Activated T-helper 1 cell treated with anti-CD3 and anti-CD28 coated beads, Interleukin-12 subunit alpha, Interleukin-12 subunit beta, Interleukin-2, Interleukin-4 antibody, amounts not matched to agents 30 ng/mL and 10 ng/mL and 1 ng/mL, durations not matched to agents 14 hours and 24 hours and 36 hours (primary cell): ENCODE results near the gene SLK. TPM values are rescaled to one million over a fixed set of nuclear protein-coding genes. Genes with fewer than 3 reads are reported as not detected.

Experiments used
- DNase-seq: peaks from one replicate; pipeline ENCODE4 v3.0.0; 2021; ENCODE audit warnings: low spot score
- H3K27ac Mint-ChIP-seq: one replicate; pipeline ENCODE4 v1.8.0; 2021; ENCODE audit warnings: mild to moderate bottlenecking, mixed read lengths
- H3K27me3 Mint-ChIP-seq: one replicate; pipeline ENCODE4 v1.8.0; 2022; ENCODE audit warnings: mild to moderate bottlenecking, moderate library complexity, mixed read lengths; ENCODE audit not compliant: insufficient read depth
- H3K36me3 Mint-ChIP-seq: one replicate; pipeline ENCODE4 v1.8.0; 2021; ENCODE audit warnings: low read depth, mixed read lengths
- H3K4me1 Mint-ChIP-seq: one replicate; pipeline ENCODE4 v1.8.0; 2021; ENCODE audit warnings: low read depth, mixed read lengths
- H3K4me3 Mint-ChIP-seq: one replicate; pipeline ENCODE4 v1.8.0; 2021; ENCODE audit warnings: mild to moderate bottlenecking, moderate library complexity, mixed read lengths
- H3K9me3 Mint-ChIP-seq: one replicate; pipeline ENCODE4 v1.8.0; 2021; ENCODE audit warnings: mixed read lengths
- intact Hi-C: fragments of 100-400 bp; cut with micrococcal nuclease; formaldehyde crosslinking; loops from one replicate; pipeline ENCODE4 v1.15.1; 2024
- total RNA-seq: library from RNA; stranded (reverse); gene quantifications from 2 replicates; pipeline ENCODE4 v1.2.3, GENCODE V29; 2022

The SLK gene
- total RNA-seq, 1 donor from 2014 or later, result 27.1 TPM

DNA sequence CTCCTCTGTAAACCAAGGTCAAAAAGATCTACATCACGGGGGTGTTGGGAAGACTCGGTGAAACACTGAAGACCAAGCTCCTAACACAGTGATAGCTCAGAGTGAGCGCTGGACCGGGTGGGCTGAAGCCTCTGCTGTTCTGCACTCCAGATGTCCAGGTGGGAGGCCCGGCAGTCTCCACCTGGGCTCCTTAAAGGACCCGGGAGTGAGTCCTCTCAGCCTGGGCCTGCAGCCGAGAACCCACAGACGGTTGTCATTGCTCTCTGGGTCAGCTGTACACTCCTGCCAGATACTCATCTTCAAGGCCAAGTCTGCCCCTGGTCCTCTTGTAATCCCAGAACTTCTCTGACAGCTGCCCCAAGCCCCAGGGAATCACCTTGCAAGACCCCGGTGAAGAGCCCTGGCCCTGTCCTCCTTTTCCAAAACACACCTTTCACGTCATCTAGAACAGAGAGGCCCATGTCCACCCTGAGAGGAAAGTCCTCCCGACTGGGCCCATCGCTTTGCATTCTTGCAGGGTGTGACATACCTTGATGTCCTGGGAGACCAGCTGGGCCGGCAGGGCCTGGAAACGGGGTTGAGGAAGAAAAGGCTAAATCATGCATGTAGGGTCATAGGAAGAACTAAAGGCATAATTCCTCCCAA is 75.1 kb downstream of the SLK start:
- intact Hi-C loops, result loop anchor here (10.0 kb wide), 1 partner anchor 163 kb away; no protein-coding TSS in a partner anchor
- DNase-seq, result no peak
- Mint-ChIP-seq H3K9me3 (no peaks in the 10 kb centered on the region), H3K4me3 (no peak overlapping the region), H3K27me3 (peaks cover 4% of the 10 kb centered on the region), H3K27ac (no peak overlapping the region), H3K4me1 (no peaks in the 10 kb centered on the region), H3K36me3 (no peaks in the 10 kb centered on the region)

GRCh38 chr10:104043185-104043830 is 76.4 kb downstream of the SLK start:
- no peak for DNase-seq
- Mint-ChIP-seq H3K4me1 (no peaks in the 10 kb centered on the region), H3K36me3 (no peaks in the 10 kb centered on the region), H3K27ac (no peak overlapping the region), H3K4me3 (no peak overlapping the region), H3K9me3 (no peaks in the 10 kb centered on the region), H3K27me3 (peaks cover 5% of the 10 kb centered on the region)
- intact Hi-C loops, result loop anchor here (10.0 kb wide), 1 partner anchor 161 kb away; no protein-coding TSS in a partner anchor

DNA sequence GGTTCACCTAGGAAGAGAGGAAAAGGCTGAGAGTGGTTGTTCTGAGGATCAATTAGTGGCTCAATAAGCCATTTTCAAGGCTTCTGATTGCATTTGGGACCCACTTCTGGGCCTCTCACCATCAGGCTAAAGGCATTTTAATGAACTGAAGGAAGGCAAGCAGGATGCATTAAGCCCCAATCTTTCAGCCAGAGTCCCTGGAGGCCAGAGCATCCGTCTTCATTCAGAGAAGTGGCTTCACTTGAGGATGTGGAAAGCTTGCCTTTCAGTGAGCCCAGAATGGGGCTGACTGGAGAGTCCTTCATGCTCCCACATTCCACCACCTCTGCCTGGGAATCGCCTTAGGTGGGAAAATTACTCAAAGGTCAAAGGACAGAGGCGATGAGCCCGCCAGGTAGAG is 76.9 kb downstream of the SLK start:
- DNase-seq, result no peak
- Mint-ChIP-seq H3K36me3 (no peaks in the 10 kb centered on the region), H3K4me1 (no peaks in the 10 kb centered on the region), H3K27ac (no peak overlapping the region), H3K4me3 (no peak overlapping the region), H3K27me3 (peaks cover 8% of the 10 kb centered on the region), H3K9me3 (no peaks in the 10 kb centered on the region)
- intact Hi-C loops, result loop anchor here (10.0 kb wide), 1 partner anchor 161 kb away; no protein-coding TSS in a partner anchor

- Mint-ChIP-seq H3K4me1 (no peaks in the 10 kb centered on the region), H3K36me3 (no peaks in the 10 kb centered on the region), H3K9me3 (no peaks in the 10 kb centered on the region), H3K27ac (no peak overlapping the region), H3K27me3 (peaks cover 8% of the 10 kb centered on the region), H3K4me3 (no peak overlapping the region)
- DNase-seq, result no peak
- intact Hi-C loops, result loop anchor here (10.0 kb wide), 1 partner anchor 159 kb away; no protein-coding TSS in a partner anchor
Measured at GRCh38 chr10:104045151-104046089, 78.5 kb downstream of the SLK start.

DNA sequence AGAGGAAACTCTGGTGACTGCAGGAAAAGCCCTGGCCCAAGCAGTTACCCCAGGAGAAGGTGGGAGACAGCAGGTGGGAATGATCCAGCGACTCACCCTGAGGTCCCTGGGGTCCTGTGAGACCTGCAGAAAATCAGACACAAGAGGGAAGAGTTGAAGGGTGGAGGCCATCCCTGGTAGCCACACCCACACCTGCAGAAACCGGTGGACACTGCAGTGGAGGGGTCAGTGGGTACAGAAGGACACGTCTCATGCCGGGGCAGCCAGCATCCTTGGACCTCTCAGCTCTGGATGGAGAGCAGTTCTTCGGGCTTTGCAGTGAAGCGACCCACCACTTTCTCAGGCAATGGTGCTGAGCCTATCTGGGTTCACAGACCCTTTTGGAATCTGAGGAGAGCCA is 79.7 kb downstream of the SLK start:
- no peak overlapping the region for H3K27ac Mint-ChIP-seq
- intact Hi-C loops, result loop anchor here (10.0 kb wide), 1 partner anchor 158 kb away; no protein-coding TSS in a partner anchor
- no peaks in the 10 kb centered on the region for H3K36me3 Mint-ChIP-seq
- no peaks in the 10 kb centered on the region for H3K9me3 Mint-ChIP-seq
- no peak for DNase-seq
- peaks cover 8% of the 10 kb centered on the region for H3K27me3 Mint-ChIP-seq
- H3K4me1 Mint-ChIP-seq, result no peaks in the 10 kb centered on the region
- H3K4me3 Mint-ChIP-seq, result no peak overlapping the region

GRCh38 chr10:104049504-104050250 is 82.7 kb downstream of the SLK start:
- intact Hi-C loops, result loop anchor here (10.0 kb wide), 1 partner anchor 155 kb away; no protein-coding TSS in a partner anchor
- no peak for DNase-seq
- peaks cover 5% of the 10 kb centered on the region for H3K27me3 Mint-ChIP-seq
- no peaks in the 10 kb centered on the region for H3K9me3 Mint-ChIP-seq
- no peaks in the 10 kb centered on the region for H3K4me1 Mint-ChIP-seq
- H3K27ac Mint-ChIP-seq, result no peak overlapping the region
- H3K4me3 Mint-ChIP-seq, result no peak overlapping the region
- no peaks in the 10 kb centered on the region for H3K36me3 Mint-ChIP-seq

DNA sequence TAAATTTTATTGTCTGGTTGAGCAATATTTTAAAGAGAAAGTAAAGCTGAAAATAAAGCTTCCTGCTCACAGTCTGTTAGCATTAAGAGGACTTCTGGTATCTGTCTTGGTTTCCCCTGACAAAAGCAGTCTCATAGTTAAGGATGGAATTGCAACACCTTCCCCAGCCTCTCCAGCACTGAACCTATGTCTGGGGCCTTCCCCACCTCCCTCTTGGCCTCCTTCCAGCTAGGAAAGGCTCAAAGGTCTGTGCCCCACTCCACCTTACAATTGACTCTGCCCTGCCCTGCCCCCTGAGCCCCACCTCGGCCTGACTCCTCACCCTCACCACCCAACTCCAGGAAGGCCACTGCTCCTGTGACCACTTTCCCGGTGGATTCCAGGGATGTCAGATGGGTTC is 85.5 kb downstream of the SLK start:
- Mint-ChIP-seq H3K4me1 (no peaks in the 10 kb centered on the region), H3K27me3 (peaks cover 4% of the 10 kb centered on the region)
- intact Hi-C loops, result no loop called here

DNA sequence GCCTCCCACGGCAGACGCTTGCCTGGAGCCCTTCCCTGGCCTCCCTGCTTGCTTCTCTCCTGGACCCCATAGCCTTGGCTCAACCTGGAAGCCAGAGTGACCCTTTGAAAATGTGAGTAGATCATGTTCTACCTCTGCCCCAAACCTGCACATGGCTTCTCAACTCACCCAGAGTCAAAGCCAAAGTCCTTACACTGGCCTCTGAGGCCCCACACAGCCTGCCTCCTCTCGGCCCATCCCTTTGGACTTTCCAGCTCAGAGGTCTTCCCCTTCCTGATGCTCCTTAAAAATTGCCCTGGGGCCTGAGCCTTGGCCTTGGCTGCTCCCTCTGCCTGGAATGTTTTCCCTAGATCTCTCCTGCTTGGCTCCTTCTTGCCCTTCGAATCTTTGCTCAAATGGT is 86.3 kb downstream of the SLK start:
- intact Hi-C loops, result no loop called here
- Mint-ChIP-seq H3K9me3 (no peaks in the 10 kb centered on the region), H3K27ac (no peak overlapping the region)

More for the DNA sequence above, 85.5 kb downstream of the SLK start:
- no peak for DNase-seq
- Mint-ChIP-seq H3K27ac (no peak overlapping the region), H3K9me3 (no peaks in the 10 kb centered on the region), H3K36me3 (no peaks in the 10 kb centered on the region), H3K4me3 (no peak overlapping the region)

GRCh38 chr10:104054430-104054829 is 87.5 kb downstream of the SLK start:
- Mint-ChIP-seq H3K9me3 (no peaks in the 10 kb centered on the region), H3K27me3 (no peaks in the 10 kb centered on the region), H3K36me3 (no peaks in the 10 kb centered on the region), H3K4me1 (no peaks in the 10 kb centered on the region), H3K27ac (no peak overlapping the region), H3K4me3 (no peak overlapping the region)
- intact Hi-C loops, result no loop called here
- no peak for DNase-seq

More for the DNA sequence above, 86.3 kb downstream of the SLK start:
- Mint-ChIP-seq H3K27me3 (peaks cover 4% of the 10 kb centered on the region), H3K4me1 (no peaks in the 10 kb centered on the region), H3K36me3 (no peaks in the 10 kb centered on the region), H3K4me3 (no peak overlapping the region)
- no peak for DNase-seq

DNA sequence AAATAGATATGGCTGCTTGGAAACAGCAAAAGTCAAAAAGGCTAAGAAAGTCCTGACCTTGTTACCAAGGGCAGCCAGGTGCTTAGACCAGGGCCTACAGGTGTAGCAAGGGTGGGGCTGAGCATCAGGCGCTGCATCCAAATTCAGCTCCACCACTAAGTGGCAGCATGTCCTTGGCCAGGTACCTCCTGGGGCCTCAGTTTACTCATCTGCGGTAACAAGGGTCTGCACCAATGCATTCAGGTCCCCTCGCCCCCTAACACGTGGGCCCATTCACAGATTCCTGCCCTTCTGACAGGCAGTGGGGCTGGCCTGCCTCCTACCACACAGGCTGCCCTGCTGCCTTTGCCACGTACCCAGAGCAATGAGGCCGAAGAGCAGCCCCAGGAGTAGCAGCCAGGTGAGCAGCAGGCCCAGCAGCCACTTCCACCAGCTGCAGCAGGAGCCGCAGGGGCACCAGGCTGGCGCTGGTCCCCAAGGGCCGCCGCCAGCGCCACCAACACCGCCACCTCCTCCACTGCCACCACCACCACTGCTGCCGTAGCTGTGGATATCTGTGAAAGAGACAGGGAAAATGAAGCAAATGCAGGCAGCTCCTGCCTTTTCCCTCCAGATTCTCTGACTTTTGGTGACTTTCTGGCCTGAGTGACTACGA is 89.8 kb downstream of the SLK start:
- H3K27ac Mint-ChIP-seq, result no peak overlapping the region
- no peaks in the 10 kb centered on the region for H3K36me3 Mint-ChIP-seq
- intact Hi-C loops, result no loop called here
- no peak for DNase-seq
- no peaks in the 10 kb centered on the region for H3K4me1 Mint-ChIP-seq
- H3K4me3 Mint-ChIP-seq, result no peak overlapping the region
- H3K27me3 Mint-ChIP-seq, result no peaks in the 10 kb centered on the region
- H3K9me3 Mint-ChIP-seq, result no peaks in the 10 kb centered on the region

GRCh38 chr10:104057717-104058116 is 90.8 kb downstream of the SLK start:
- no peak overlapping the region for H3K27ac Mint-ChIP-seq
- intact Hi-C loops, result no loop called here
- H3K9me3 Mint-ChIP-seq, result no peaks in the 10 kb centered on the region
- H3K4me3 Mint-ChIP-seq, result no peak overlapping the region
- no peaks in the 10 kb centered on the region for H3K4me1 Mint-ChIP-seq
- no peaks in the 10 kb centered on the region for H3K27me3 Mint-ChIP-seq
- H3K36me3 Mint-ChIP-seq, result no peaks in the 10 kb centered on the region
- DNase-seq, result no peak

- no peaks in the 10 kb centered on the region for H3K9me3 Mint-ChIP-seq
- no peaks in the 10 kb centered on the region for H3K27me3 Mint-ChIP-seq
- H3K36me3 Mint-ChIP-seq, result no peaks in the 10 kb centered on the region
- no peak overlapping the region for H3K4me3 Mint-ChIP-seq
- H3K27ac Mint-ChIP-seq, result no peak overlapping the region
- no peaks in the 10 kb centered on the region for H3K4me1 Mint-ChIP-seq
- no peak for DNase-seq
- intact Hi-C loops, result no loop called here
Measured at GRCh38 chr10:104059364-104059763, 92.4 kb downstream of the SLK start.
